Heart right ventricle (tissue), 16 donors: Measurements from ENCODE around the gene CXCL16. TPM values are rescaled to one million over a fixed set of nuclear protein-coding genes. Genes with fewer than 3 reads are reported as not detected.

Experiments used
- ATAC-seq, 8 donors: fragments of 200-7000 bp; cut with Tn5 transposase; one replicate each; pipeline ENCODE4 v1.9.1; 2020; ENCODE audit warnings: mild to moderate bottlenecking in 8 of 8, moderate library complexity in 8 of 8, moderate number of reproducible peaks in 1 of 8
- DNase-seq, 2 donors: peaks; one replicate each; pipeline ENCODE4 v3.0.0-alpha.2; 2020
- H3K27ac ChIP-seq, 10 donors: fragments of 200-600 bp; sonication (generic) in 2 of 10; one replicate each; pipeline versions ENCODE4 v1.5.0 to v1.8.0; 2020 to 2022; ENCODE audit warnings: mild to moderate bottlenecking in 3 of 10
- H3K27me3 ChIP-seq, 7 donors: fragments of 200-600 bp; one replicate each; pipeline ENCODE4 v1.8.0; 2021 to 2022; ENCODE audit warnings: mild to moderate bottlenecking in 2 of 7
- H3K36me3 ChIP-seq, 9 donors: fragments of 200-600 bp; sonication (generic) in 1 of 9; one replicate each; pipeline versions ENCODE4 v1.5.0 to v1.8.0; 2020 to 2022; ENCODE audit warnings: mild to moderate bottlenecking in 2 of 9
- H3K4me1 ChIP-seq, 9 donors: fragments of 200-600 bp; sonication (generic) in 1 of 9; one replicate each; pipeline versions ENCODE4 v1.5.0 to v1.8.0; 2020 to 2022; ENCODE audit warnings: mild to moderate bottlenecking in 4 of 9
- H3K4me3 ChIP-seq, 10 donors: fragments of 200-600 bp; sonication (generic) in 2 of 10; one replicate each; pipeline versions ENCODE4 v1.5.0 to v1.8.0; 2020 to 2022; ENCODE audit warnings: mild to moderate bottlenecking in 7 of 10, moderate library complexity in 2 of 10
- H3K9me3 ChIP-seq, 11 donors: fragments of 200-600 bp in 10 of 11; sonication (generic) in 2 of 11; one replicate each; pipeline versions ENCODE4 v1.5.0 to v1.8.0; 2013 to 2022; ENCODE audit warnings: mild to moderate bottlenecking in 2 of 11, control low read depth in 1 of 11, moderate library complexity in 1 of 11
- WGBS, 2 donors: extraction: QIAGEN DNeasy Blood & Tissue Kit; methylation state at CpG; one replicate each; pipeline ENCODE4 v1.1.7; 2013; ENCODE audit warnings: inconsistent platforms in 1 of 2; 5-methylcytosine and 5-hydroxymethylcytosine counted together
- intact Hi-C, 10 donors: fragments of 100-400 bp; cut with DNase I; formaldehyde crosslinking; loops; one replicate each; pipeline versions ENCODE4 v1.11.1 to v1.14.2; 2022
- polyA plus RNA-seq, 2 donors: library from polyadenylated mRNA; stranded (reverse); fragments of 200-250 nt; gene quantifications; one replicate each; pipeline ENCODE4 v1.2.3, GENCODE V29; 2013
- total RNA-seq, 10 donors: library from RNA; stranded (reverse); fragmentation: NEBNext Ultra II Directional in 3 of 10; extraction: Animal tissue kit (Norgen Biotek cat#: 25700) in 3 of 10; gene quantifications; one replicate each; pipeline versions ENCODE4 v1.2.1 to v1.2.4, GENCODE V29; 2021 to 2023
- TF ChIP-seq, protein P1 (sequence below), 9 donors: fragments of 200-600 bp; sonication (generic) in 2 of 9; IDR thresholded peaks; one replicate each; pipeline versions ENCODE4 v1.5.0 to v1.8.0; 2021 to 2022; ENCODE audit warnings: antibody characterized with exemption in 9 of 9, mild to moderate bottlenecking in 5 of 9, moderate library complexity in 1 of 9
- donor health status: Arrhythmogenic right ventricular cardiomyopathy.
- donor health status: ischemic (EF 13 %, LVEDD 7.1; RV severe dilation, severe dysfunction).
- donor health status: healthy with polysubstance abuse.
- donor health status: DM: no; HTN: yes; CAD: no.
- donor health status: DM: no; HTN: no; CAD: no.
- donor health status: ischemic (EF 25% LVEDD 6.9; RV normal size, moderate dysfunction).
- donor health status: ischemic (EF 25% LVEDD 5.7; RV mildly dilated, moderate dysfunction).
- donor health status: healthy.
- donor health status: DM: yes; HTN: yes; CAD: no.
- donor health status: Ischemic cardiomyopathy.
- donor health status: ischemic (EF 35%, LVEDD 5.7; RV mildly dilated, moderate dysfunction).
- donor health status: nonischemic (EF 11% LVEDD 7.7; RV severe dilation, severe dysfunction).
- donor health status: DM: yes; HTN: yes; CAD: no.
- donor health status: PGD.
- donor health status: ischemic (EF 29% LVEDD 5.4; RV normal size, mild dysfunction).
- donor health status: nonischemic (EF 23%, LVEDD 6.1; RV moderate dilation, normal function).

Gene CXCL16
- total and polyA plus RNA-seq, 12 donors = 1.5 to 29.6 (median 3.7) TPM

DNA sequence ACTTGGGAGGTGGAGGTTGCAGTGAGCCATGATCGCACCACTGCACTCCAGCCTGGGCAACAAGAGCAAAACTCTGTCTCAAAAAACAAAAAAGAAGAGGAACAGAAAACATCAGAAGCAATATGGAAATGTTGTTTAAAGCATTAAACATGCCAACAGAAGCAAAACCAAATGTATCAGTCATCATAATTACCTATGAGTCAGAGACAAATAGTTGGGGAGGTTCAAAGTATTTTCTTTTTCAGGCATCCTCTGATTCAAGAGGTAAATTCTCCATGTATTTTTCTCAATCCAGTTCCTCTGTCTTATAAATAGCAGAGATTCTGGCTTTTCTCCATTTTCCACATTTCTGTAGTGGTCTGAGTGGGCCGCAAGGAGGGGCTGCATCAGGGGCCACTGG lies 29.9 kb upstream of the CXCL16 start:
- H3K9me3 ChIP-seq = no peaks in the 10 kb centered on the region
- H3K27me3 ChIP-seq = peaks cover 0 to 22% (median 6%) of the 10 kb centered on the region in 7 donors
- TF ChIP-seq, protein P1, sequence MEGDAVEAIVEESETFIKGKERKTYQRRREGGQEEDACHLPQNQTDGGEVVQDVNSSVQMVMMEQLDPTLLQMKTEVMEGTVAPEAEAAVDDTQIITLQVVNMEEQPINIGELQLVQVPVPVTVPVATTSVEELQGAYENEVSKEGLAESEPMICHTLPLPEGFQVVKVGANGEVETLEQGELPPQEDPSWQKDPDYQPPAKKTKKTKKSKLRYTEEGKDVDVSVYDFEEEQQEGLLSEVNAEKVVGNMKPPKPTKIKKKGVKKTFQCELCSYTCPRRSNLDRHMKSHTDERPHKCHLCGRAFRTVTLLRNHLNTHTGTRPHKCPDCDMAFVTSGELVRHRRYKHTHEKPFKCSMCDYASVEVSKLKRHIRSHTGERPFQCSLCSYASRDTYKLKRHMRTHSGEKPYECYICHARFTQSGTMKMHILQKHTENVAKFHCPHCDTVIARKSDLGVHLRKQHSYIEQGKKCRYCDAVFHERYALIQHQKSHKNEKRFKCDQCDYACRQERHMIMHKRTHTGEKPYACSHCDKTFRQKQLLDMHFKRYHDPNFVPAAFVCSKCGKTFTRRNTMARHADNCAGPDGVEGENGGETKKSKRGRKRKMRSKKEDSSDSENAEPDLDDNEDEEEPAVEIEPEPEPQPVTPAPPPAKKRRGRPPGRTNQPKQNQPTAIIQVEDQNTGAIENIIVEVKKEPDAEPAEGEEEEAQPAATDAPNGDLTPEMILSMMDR (IDR thresholded peaks at IDR 0.05) = no peak
- H3K36me3 ChIP-seq = no peaks in the 10 kb centered on the region
- intact Hi-C loops = no loop called here
- H3K27ac ChIP-seq = peak overlapping the region in 1 of 10 donors; percentile 8
- no peak for DNase-seq
- no peak for ATAC-seq
- H3K4me3 ChIP-seq = no peak overlapping the region
- peaks cover 0 to 36% (median 0%) of the 10 kb centered on the region in 9 donors for H3K4me1 ChIP-seq
- WGBS, 2 donors = 86 to 96% methylated on average over 2 of the region's 2 CpGs

DNA sequence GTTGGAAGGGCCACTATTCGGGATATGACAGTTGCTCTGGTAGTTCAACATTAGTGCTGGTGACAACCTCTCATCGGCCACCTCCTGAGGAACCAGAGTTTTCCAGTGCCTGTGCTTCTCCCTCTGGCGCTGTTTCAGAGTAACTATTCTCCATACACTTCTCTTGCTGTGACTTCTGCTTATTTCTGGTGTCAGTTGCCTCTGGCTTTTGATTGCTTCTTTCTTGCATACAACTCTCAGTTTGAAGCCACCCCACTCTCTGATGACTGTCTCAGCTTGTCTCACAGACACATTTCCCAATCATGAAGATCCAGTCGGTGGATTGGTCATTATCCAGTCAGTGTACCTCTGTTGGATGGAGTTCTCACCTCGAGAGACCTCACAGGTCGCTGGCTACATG lies 28.6 kb upstream of the CXCL16 start:
- DNase-seq (no peak), ATAC-seq (peak in 1 of 8 donors; percentile 19)
- H3K27ac ChIP-seq = peak overlapping the region in 4 of 10 donors; percentile 7 to 89 (median 19)
- WGBS, 2 donors = 81 to 85% methylated on average over 6 of the region's 6 CpGs
- TF ChIP-seq, protein P1 (IDR thresholded peaks at IDR 0.05) = no peak
- no peaks in the 10 kb centered on the region for H3K9me3 ChIP-seq
- intact Hi-C loops = no loop called here
- peaks cover 0 to 45% (median 0%) of the 10 kb centered on the region in 9 donors for H3K4me1 ChIP-seq
- peaks cover 0 to 19% (median 3%) of the 10 kb centered on the region in 7 donors for H3K27me3 ChIP-seq
- no peaks in the 10 kb centered on the region for H3K36me3 ChIP-seq
- no peak overlapping the region for H3K4me3 ChIP-seq

DNA sequence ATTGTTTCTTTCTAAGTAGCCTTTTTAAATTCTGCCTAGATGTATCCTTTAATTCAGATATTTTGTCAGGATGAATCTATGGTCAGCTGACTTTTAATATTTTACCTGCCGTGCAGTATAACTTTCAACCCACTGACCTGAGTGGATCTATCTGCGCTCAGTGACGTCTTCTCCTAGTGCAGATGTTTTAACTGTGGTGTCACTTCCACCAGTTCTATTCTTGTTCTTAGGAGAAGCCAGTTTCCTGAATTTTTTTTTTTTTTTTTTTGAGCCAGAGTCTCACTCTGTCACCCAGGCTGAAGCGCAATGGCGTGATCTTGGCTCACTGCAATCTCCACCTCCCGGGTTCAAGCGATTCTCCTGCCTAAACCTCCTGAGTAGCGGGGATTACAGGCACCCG lies 27.0 kb upstream of the CXCL16 start:
- H3K27ac ChIP-seq = peak overlapping the region in 3 of 10 donors; percentile 52 to 89 (median 58)
- intact Hi-C loops = no loop called here
- no peaks in the 10 kb centered on the region for H3K36me3 ChIP-seq
- no peak overlapping the region for H3K4me3 ChIP-seq
- DNase-seq = no peak
- peak in 6 of 8 donors; percentile 41 to 75 (median 68) for ATAC-seq
- no peaks in the 10 kb centered on the region for H3K9me3 ChIP-seq
- WGBS, 2 donors = 69 to 70% methylated on average over 9 of the region's 9 CpGs
- TF ChIP-seq, protein P1 (IDR thresholded peaks at IDR 0.05) = no peak
- H3K4me1 ChIP-seq = peaks cover 0 to 45% (median 0%) of the 10 kb centered on the region in 9 donors
- peaks cover 0 to 4% (median 0%) of the 10 kb centered on the region in 7 donors for H3K27me3 ChIP-seq

DNA sequence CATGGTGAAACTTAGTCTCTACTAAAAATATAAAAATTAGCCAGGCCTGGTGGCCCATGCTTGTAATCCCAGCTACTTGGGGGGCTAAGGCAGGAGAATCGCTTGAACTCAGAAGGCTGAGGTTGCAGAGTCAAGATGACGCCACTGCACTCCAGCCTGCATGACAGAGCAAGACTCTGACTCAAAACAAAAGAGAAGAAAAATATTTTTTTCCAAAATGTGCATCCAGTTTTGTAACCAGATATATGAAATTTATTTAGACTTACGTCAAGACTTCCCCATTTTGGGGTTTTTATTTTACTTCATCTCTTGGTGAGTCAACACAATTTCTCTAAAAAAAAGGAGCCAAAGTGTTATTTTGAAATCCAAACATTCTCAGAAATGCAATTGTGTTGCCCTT lies 26.5 kb upstream of the CXCL16 start:
- ATAC-seq (peak in 7 of 8 donors; percentile 26 to 73 (median 38)), DNase-seq (no peak)
- WGBS, 2 donors = 81 to 90% methylated on average over 3 of the region's 3 CpGs
- Histone ChIP-seq H3K36me3 (no peaks in the 10 kb centered on the region), H3K4me1 (peaks cover 0 to 40% (median 0%) of the 10 kb centered on the region in 9 donors), H3K4me3 (no peak overlapping the region), H3K27ac (peak overlapping the region in 5 of 10 donors; percentile 31 to 89 (median 58)), H3K9me3 (no peaks in the 10 kb centered on the region), H3K27me3 (peaks cover 0 to 3% (median 0%) of the 10 kb centered on the region in 7 donors)
- intact Hi-C loops = no loop called here
- TF ChIP-seq, protein P1 (IDR thresholded peaks at IDR 0.05) = no peak
